Kidney (tissue), 14 donors: Measurements from ENCODE around the gene FHDC1. TPM values are rescaled to one million over a fixed set of nuclear protein-coding genes. Genes with fewer than 3 reads are reported as not detected.

ENCODE experiments used
- DNase-seq, 5 donors: peaks; one replicate each; pipeline ENCODE4 v3.0.0-alpha.2; 2013 to 2020
- FAIRE-seq: peaks from 2 replicates; lab custom pipeline; 2012; peaks lifted over from hg19 to GRCh38; lab: Jason Lieb, UNC
- H3K27ac ChIP-seq, 2 donors: one replicate each; pipeline ENCODE4 v1.7.0; 2013; ENCODE audit warnings: low read depth in 2 of 2, low read length in 2 of 2, inconsistent platforms in 1 of 2
- H3K27me3 ChIP-seq: one replicate; pipeline ENCODE4 v1.7.1; 2013; ENCODE audit warnings: low read length, inconsistent platforms; ENCODE audit not compliant: control insufficient read depth, insufficient read depth
- H3K36me3 ChIP-seq, 3 donors: one replicate each; pipeline versions ENCODE4 v1.7.0 to v1.7.1; 2013; ENCODE audit warnings: low read length in 3 of 3, control low read depth in 1 of 3, inconsistent platforms in 1 of 3; ENCODE audit not compliant: insufficient read depth in 3 of 3, control insufficient read depth in 2 of 3
- H3K4me1 ChIP-seq, 3 donors: one replicate each; pipeline versions ENCODE4 v1.7.0 to v1.7.1; 2013; ENCODE audit warnings: low read length in 3 of 3, inconsistent platforms in 1 of 3, low read depth in 1 of 3; ENCODE audit not compliant: control insufficient read depth in 2 of 3, insufficient read depth in 2 of 3
- H3K4me3 ChIP-seq, 3 donors: one replicate each; pipeline versions ENCODE4 v1.7.0 to v1.8.1; 2013; ENCODE audit warnings: low read length in 3 of 3, control low read depth in 1 of 3, inconsistent platforms in 1 of 3
- H3K9ac ChIP-seq, 3 donors: one replicate each; pipeline versions ENCODE4 v1.7.0 to v1.7.1; 2013; ENCODE audit warnings: low read length in 3 of 3, control low read depth in 1 of 3, inconsistent platforms in 1 of 3
- H3K9me3 ChIP-seq, 3 donors: one replicate each; pipeline versions ENCODE4 v1.7.0 to v1.7.1; 2013; ENCODE audit warnings: low read length in 3 of 3, control low read depth in 1 of 3, inconsistent platforms in 1 of 3; ENCODE audit not compliant: control insufficient read depth in 2 of 3, insufficient read depth in 1 of 3
- CTCF ChIP-seq: IDR thresholded peaks from 3 replicates; pipeline ENCODE4 v1.5.1; 2012; ENCODE audit warnings: mild to moderate bottlenecking, moderate library complexity, borderline replicate concordance; ENCODE audit not compliant: insufficient read depth; ENCODE audit errors: extremely low read depth
- intact Hi-C: fragments of 100-400 bp; cut with DNase I; formaldehyde crosslinking; loops from one replicate; pipeline ENCODE4 v1.11.1; 2022
- polyA plus RNA-seq: library from polyadenylated mRNA; stranded (reverse); fragments of 350-450 nt; fragmentation: Illumina TruSeq; extraction: RNeasy Lipid Tissue Mini Kit (QIAGEN cat#74804); gene quantifications from one replicate; pipeline ENCODE4 v1.2.3, GENCODE V29; 2014; ENCODE audit warnings: low read depth, low replicate concordance; ENCODE audit not compliant: insufficient read depth
- total RNA-seq: library from RNA; stranded (reverse); fragmentation: NEBNext Ultra II Directional; extraction: Animal tissue kit (Norgen Biotek cat#: 25700); gene quantifications from one replicate; pipeline ENCODE4 v1.2.1, GENCODE V29; 2021
- donor health status: control.
- donor health status: control.
- donor health status: control.
- donor health status: control.
- donor health status: control.
- donor health status: DM: yes; HTN: yes; CAD: no.
- donor health status: Normal renal cell carcinoma (clear cell type).

FHDC1 gene
- total and polyA plus RNA-seq, 2 donors from 2014 or later: 1.5 to 5.9 TPM

- H3K4me1 ChIP-seq: no peaks in the 10 kb centered on the region
- intact Hi-C loops: no loop called here
- no peak for FAIRE-seq
- H3K27ac ChIP-seq: no peak overlapping the region
- no peaks in the 10 kb centered on the region for H3K36me3 ChIP-seq
- H3K27me3 ChIP-seq: no peaks in the 10 kb centered on the region
- no peak for DNase-seq
- TF ChIP-seq CTCF: no peak
- H3K9me3 ChIP-seq: no peaks in the 10 kb centered on the region
- no peak overlapping the region for H3K4me3 ChIP-seq
- no peak overlapping the region for H3K9ac ChIP-seq
Measured at GRCh38 chr4:152964335-152964734, 28.2 kb downstream of the FHDC1 start.

- no peaks in the 10 kb centered on the region for H3K27me3 ChIP-seq
- no peak for TF ChIP-seq CTCF
- intact Hi-C loops: no loop called here
- H3K27ac ChIP-seq: no peak overlapping the region
- no peak overlapping the region for H3K9ac ChIP-seq
- FAIRE-seq (no peak), DNase-seq (peak in 1 of 5 donors; percentile 32)
- no peak overlapping the region for H3K4me3 ChIP-seq
- no peaks in the 10 kb centered on the region for H3K36me3 ChIP-seq
- no peaks in the 10 kb centered on the region for H3K4me1 ChIP-seq
- no peaks in the 10 kb centered on the region for H3K9me3 ChIP-seq
Measured at GRCh38 chr4:152965611-152966010, 29.5 kb downstream of the FHDC1 start.

- FAIRE-seq (no peak), DNase-seq (no peak)
- H3K27ac ChIP-seq: no peak overlapping the region
- H3K36me3 ChIP-seq: no peaks in the 10 kb centered on the region
- H3K4me3 ChIP-seq: no peak overlapping the region
- H3K4me1 ChIP-seq: no peaks in the 10 kb centered on the region
- no peaks in the 10 kb centered on the region for H3K27me3 ChIP-seq
- H3K9me3 ChIP-seq: no peaks in the 10 kb centered on the region
- no peak for TF ChIP-seq CTCF
- no peak overlapping the region for H3K9ac ChIP-seq
- intact Hi-C loops: no loop called here
Measured at GRCh38 chr4:152967907-152968306, 31.8 kb downstream of the FHDC1 start.

GRCh38 chr4:152968806-152969394 lies 32.8 kb downstream of the FHDC1 start:
- no peak overlapping the region for H3K4me3 ChIP-seq
- no peak overlapping the region for H3K27ac ChIP-seq
- no peak for DNase-seq
- no peaks in the 10 kb centered on the region for H3K4me1 ChIP-seq
- FAIRE-seq: no peak
- H3K9me3 ChIP-seq: no peaks in the 10 kb centered on the region
- no peak overlapping the region for H3K9ac ChIP-seq
- TF ChIP-seq CTCF: no peak
- H3K27me3 ChIP-seq: no peaks in the 10 kb centered on the region
- no peaks in the 10 kb centered on the region for H3K36me3 ChIP-seq
- intact Hi-C loops: no loop called here
